22Rv1 (cell line): ENCODE measurements around the gene RAB15.

Source experiments
- CTCF ChIP-seq: fragments of 450-650 bp; IDR thresholded peaks from 2 replicates; pipeline ENCODE4 v1.5.1; 2017; ENCODE audit warnings: mild to moderate bottlenecking
- ZFX ChIP-seq: fragments of 450-650 bp; IDR thresholded peaks from 2 replicates; pipeline ENCODE4 v1.6.1; 2017; ENCODE audit warnings: antibody characterized with exemption, borderline replicate concordance

DNA sequence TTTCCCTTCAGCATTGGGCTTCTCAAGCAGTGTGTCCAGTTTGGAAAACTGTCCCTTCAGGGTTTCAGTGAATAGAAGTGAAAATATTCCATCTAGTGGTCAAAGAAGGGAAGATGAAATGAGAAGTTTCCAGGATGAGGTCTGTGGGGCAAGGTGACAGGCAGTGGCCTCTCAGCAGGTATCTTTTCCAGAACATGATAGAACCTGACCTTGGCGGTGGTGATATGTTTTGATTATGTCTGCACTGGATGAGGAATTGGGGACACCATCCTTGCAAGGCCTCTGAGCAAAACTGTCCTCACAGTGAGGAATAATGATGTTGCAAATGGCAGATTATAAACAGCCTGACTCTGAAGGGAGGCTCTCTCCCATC, 34.3 kb downstream of the RAB15 start:
- TF ChIP-seq CTCF, result peak; percentile 38
- no peak for TF ChIP-seq ZFX
